GM18498 (cell line): ENCODE measurements around the gene PLPP1.
A peak's percentile ranks its signal among the peaks of the same experiment; 100 is the strongest.
"Not testable (repeated sequence)": the region's sequence is repeated elsewhere in the genome, so short reads cannot be mapped to it uniquely, and the experiment has no call there.

Experiments used
- ATAC-seq: cut with Tn5 transposase; IDR thresholded peaks from one replicate; pipeline ENCODE4 v1.9.1; 2021; ENCODE audit warnings: mild to moderate bottlenecking, moderate library complexity; ENCODE audit not compliant: unreplicated experiment

Gene PLPP1

DNA sequence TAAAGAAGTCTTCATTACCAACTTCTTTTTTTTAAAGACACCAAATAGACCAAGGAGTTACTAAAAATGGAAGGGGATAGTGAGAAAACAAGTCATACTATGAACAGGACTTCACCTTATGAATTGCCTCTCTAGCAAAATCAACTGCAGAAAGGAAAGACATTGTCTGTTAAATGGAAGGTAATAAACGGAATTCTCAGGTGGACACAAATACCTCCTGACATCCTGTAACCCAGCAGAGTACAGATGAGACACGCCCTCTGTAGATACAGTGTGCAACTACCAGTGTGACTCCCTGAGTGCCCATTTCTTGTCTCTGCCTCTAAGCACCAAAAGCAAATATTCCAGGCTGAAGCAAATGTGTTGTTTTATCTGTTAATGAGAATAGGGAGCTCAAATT lies 12.2 kb upstream of the PLPP1 start:
- no peak for ATAC-seq

DNA sequence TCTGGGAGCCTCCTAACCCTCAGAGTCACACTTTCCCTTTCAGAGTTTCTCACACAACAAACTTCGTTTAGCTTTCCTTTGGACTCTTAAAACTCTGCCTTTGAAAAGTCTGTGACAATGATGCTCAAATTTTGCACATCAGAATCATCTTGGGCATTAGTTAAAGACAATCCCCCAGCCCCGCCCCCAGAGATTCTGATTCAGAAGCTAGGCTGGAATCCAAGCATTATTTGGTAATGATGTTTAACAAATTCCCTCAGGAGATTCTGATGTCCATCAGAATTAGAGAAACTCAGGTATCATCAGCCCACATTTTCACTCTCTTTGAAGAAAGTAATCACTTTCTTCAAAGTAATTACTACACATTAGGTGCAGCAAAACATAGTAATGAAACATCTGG lies 9.6 kb upstream of the PLPP1 start:
- no peak for ATAC-seq

DNA sequence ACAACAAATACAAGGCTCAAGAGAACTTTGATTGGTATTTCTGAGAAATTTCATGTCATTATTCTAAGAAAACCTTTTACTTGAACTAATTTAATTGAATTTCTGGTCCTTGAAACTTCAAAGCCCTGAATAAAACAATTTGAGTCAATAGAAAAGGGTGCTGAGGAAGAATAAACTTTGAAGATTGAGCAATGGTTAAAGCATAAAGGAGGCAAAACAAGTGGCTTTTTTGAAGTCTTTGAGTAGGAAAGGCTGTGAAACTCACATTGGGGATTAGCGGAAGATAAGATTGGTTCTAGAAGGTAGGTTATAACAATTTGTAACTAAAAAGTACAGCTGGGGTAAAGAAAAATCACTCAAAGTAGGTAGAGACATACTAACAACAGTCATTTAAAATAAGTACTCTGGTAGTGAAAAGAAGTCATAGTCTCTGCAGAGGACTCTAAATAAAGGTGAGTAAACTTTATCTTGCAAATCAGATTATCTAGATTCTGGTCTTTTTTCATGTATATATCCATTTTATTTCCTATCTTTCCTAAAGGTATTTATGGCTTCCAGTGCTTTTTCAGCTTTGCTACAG lies 6.4 kb upstream of the PLPP1 start:
- ATAC-seq: no peak

DNA sequence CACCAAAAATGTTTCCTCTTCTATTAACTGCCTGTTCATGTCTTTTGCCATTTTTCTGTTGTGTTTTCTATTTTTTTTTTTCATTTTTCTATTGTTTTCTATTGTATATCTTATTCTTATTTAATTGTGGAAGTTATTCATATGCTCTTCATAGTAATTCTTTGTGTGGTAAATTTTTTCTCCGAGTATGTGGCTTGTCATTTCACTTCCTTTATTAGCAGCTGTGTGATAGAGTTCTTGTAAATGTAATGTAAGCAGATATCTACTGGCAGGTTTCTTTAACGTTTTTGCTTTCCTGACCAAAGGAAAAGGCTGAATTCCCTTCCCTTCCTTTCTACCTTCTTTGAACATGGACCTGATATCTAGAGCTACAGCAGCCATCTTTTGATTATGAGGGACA lies 5.8 kb upstream of the PLPP1 start:
- ATAC-seq: peak; percentile 45

DNA sequence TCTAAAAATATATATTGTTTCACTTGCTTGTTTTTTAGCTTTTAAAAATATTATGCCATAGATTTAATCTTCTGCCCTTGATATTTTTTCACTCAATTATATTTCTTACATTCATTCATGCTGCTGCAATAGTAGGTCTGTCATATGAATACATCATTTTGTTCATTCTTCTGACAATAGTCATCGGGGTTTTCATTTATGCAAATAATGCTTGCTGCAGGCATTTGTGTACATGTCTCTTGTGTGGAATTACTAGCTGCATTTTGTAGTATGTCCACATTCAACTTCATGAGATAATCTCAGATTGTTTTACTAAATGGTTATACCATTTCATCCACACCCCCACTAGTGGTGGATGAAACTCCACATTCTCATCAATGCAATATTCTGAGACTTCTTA lies 5.3 kb upstream of the PLPP1 start:
- no peak for ATAC-seq

DNA sequence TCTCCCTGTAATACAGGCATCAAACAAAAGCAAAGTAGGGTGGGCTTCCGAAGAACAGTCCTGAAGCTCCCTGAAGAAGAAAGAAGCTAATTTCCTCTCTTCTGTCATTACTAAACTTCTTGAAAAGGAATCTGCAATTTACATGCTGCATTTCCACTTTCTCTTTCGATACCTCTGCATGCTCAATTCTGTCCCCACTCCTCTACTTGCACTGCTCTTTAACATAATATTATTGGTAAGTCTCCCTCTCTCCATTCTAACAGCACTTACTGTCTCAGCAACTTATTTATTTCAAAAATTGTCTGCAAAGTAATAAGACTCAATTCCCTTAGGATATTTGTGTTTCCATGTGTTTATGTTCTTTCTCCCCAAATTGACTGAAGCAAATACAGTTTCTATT lies 3.9 kb upstream of the PLPP1 start:
- ATAC-seq: no peak

DNA sequence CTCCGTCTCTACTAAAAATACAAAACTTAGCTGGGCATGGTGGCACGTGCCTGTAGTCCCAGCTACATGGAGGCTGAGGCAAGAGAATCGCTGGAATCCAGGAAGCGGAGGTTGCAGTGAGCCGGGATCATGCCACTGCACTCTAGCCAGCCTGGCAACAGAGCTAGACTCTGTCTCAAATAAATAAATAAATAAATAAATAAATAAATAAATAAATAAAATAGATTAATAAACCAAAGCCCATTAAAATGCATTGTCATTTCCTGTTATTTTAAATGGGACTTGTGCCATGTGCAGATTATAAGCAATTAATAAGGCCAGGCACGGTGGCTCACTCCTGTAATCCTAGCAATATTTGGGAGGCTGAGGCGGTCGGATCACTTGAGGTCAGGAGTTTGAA lies 2.6 kb upstream of the PLPP1 start:
- ATAC-seq: not testable (repeated sequence)

DNA sequence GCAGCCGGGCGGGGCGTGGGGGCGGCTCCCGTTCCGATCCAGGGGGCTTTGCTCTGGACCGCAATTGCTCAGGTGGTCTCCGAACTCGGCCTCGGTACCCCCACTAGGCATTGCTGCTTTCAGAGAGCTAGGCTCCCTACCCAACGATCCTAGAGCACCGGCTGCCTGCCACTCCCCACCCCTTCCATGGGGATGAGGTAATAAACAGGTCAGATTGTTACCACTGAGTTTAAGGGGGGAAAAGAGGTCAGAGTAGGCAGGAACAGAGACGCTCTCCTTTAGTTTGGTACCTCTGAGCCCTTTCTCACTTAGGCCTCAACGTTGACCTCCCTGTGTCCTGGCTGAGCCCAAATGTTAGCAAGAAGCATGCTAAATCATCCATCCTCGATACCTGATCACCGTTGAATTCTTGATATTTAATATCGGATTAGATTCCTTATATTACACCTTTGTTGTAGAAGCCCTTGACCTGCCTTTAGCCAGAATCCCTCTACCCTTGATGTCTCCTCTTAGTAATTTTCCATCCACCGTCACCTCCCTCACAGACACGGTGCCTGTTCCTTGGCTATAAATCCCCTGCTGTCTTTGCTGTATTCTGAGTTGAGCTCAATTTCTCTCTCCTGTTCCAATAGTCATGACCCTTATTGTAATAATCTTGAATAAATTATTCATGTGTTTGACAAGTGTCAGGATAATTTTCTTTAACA lies 588 bp upstream of the PLPP1 start:
- no peak for ATAC-seq

DNA sequence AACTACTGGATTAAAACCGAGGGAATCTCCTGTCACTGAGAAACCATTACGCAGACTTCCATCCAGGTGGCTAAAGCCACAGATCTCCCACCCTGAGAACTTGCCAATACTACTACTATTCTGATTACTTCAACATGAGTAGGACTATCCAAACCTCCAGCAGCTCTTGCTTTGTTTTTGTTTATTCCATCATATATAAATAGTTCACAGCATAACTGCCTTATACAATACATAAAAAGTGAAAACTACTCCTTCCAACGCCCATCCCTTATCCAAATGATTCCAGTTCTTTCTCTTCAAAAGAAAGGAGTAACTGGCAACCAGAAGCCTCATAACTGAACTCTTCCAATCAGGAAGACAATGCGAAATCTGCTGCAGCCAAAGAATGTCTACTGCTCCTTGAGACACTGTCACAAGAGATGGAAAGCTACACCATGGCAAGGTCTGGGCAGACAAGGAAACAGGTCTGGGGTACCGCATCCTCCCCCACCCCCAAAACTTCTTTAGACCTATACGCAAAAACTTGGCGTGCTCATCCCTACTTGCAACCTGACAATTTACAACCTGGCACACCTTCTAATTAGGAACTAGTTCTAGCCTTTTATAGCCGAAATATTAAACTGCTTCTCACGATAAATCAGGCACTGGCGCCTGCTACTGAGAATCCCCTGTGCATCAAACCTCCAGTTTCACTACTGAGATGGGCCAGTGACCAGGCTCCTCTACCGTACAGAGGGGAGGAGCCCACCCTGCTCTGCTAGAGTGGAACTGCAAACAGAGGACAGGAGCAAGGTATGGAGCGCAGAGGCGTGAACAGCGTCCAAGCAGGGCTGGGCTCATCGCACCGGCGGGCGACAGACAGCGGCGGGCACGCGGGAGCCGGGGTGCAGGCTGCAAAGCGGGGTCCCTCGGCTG lies 986 bp downstream of the PLPP1 start:
- ATAC-seq: peak; percentile 44

DNA sequence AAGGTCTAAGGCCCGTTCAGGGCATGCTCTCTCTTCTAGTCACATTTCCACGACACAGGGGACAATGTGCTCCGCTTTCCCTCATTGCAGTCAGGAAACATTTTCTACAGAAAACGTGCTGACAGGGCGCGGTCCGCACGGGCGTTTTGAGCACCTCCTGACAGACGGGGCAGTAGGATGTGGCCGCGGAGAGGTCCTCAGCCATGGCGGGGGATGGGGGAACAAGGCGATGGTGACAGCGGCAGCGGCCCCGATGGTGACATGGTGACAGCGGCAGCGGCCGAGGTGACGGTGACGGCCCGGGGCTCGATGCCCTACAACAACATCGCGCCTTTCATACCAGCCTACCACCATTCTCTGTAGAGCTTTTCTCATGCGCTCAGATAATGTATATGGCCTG lies 4.1 kb downstream of the PLPP1 start:
- no peak for ATAC-seq

DNA sequence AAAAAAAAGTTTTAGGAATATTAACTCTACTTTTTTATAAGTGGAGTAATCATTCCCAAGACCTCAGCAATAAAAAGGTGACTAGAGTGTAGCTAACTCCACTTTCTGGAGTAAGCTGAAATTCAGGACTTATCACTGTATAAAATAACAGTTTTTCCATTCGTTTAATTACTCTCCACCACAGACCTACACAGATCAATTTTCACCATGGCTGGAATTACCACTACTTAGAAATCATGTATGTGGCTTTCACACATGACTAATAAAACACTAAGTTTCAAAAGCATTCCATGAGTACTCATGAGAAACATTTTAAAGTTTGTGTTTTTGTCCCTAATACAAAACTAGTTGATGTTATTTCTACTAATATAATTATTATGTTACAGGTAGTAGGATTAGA lies 9.9 kb downstream of the PLPP1 start:
- no peak for ATAC-seq

DNA sequence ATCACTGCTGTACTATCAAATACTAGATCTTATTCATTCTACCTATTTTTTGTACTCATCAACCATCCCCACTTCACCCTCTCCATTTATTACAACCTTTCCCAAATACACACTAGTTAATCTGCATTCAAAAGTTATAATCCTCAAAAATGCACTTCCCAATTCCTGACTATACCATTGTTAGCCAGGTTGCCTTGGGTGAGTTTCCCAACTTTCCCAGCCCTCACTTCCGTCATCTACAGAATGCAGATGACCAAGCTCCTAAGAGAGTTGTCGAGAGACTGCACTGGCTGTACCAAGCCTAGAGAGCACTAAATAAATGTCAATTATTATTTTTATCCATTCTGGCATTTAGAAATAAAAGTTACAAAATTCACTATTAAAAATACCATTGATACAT lies 11.5 kb downstream of the PLPP1 start:
- ATAC-seq: no peak

DNA sequence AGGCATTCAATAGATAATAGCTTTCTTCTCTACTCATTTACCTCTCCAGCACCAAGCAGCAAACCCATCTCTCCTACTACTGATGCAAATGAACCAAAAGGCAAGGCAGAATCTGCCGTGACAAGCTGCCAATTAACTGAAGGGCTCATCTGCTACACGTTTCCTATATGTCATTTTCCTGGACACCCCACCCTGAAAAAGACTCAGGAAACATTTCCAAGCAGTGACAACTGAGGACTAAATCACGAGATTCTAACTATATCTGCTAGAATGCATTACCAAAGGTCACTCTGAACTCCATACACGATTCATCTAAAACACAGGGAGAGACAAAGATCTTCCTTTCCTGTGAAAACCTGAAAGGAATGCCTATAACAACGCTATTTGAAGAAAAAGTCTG lies 12.9 kb downstream of the PLPP1 start:
- ATAC-seq: no peak

DNA sequence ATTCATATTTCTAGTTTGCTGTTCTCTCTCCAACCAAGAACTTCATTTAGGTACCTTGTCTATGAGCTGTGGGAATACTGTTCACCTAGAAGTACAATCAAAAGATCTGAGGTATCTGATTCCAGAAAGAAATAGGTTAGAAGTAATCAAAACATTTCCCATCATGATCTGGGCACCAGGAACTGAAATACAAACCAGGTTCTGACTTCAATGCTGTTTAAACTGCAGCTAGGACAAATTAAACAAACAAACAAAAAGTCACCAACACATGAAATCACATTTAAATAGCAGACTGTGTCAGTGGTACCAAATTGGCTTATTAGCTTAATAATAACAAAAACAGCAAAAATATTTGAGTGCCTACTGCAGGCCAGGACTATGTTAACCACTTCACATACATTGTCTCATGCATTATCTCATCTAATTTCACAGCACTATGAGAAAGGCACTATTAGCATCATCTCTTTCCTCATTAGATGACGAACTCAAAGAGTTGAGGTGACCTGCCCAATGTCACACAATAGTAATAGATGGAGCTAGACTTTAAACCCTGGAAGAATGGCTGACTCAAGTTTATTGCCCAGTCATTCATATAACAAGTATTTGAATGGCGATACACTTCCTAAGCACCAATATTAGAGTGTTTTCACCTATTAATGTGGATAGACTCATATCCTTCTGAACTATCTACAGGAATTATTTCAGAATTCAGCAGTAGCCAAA lies 14.5 kb downstream of the PLPP1 start:
- no peak for ATAC-seq

DNA sequence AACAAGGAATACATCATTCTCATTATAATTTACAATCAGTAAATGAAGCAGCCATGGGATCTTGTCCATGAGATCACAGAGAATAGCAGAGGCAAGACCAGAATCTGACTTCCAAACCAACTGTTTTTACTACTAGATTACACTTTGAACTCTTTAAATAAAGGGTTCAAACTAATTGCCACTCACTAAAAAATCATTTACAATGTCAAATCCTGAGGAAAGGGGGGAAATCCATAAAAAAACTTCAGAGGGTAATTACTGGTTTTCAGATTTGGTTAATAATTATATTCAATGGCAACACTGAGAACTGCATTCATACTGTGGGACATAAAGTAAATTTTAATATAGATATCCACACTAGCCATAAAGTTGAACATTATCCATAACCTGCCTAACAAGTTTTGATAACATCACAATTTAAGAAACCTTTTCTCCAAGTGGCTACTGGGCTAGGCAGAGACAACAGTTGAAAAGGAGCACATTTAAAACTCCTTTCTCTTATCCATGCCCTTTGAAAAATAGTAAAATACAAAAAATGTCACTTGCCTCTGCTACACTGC lies 15.9 kb downstream of the PLPP1 start:
- no peak for ATAC-seq

DNA sequence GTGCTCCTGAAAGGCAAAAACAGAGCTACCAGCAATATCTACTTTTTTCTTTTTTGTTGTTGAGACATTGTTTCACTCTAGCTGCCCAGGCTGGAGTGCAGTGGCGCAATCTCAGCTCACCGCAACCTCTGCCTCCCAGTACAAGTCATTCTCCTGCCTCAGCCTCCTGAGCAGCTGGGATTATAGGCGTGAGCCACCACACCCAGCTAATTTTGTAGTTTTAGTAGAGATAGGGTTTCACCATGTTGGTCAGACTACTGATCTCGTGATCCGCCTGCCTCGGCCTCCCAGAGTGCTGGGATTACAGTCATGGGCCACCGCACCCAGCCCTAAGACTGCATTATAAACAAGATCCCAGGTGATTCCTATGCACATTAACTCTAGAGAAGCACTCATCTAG lies 17.0 kb downstream of the PLPP1 start:
- ATAC-seq: no peak

DNA sequence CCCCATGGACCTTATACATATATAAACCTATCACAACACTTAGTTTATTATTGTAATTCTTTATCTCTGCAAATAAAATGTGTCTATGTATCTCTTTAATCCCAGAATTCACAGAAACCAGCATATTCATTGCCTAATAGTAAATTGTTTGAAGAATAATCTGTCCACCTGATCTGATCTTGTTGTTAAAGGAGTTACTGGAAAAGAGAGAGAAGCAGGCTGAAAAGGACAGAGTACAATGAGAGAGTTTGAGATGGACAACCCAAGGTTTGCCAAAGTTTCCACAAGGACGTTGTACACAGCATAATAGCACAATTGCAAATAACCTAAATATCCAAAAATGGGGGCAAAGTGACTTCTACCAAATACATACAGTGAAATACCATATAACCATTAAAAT lies 23.8 kb downstream of the PLPP1 start:
- no peak for ATAC-seq

DNA sequence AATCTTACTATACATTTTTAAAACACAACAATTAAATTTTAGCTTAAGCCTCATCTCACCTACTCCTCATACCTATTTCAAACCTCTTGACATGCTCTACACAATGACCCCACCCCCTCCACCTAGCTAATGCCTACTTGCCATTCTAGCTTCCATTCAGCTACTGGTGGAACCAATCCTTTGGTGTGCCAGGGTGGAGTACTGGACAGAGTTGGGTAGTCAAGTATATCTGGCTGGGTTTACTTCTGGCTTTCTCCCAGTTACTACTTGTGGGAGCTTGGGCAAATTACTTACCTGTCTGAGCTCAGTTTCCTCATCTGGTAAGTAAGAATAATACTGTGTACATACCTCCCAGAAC lies 24.3 kb downstream of the PLPP1 start:
- ATAC-seq: no peak

DNA sequence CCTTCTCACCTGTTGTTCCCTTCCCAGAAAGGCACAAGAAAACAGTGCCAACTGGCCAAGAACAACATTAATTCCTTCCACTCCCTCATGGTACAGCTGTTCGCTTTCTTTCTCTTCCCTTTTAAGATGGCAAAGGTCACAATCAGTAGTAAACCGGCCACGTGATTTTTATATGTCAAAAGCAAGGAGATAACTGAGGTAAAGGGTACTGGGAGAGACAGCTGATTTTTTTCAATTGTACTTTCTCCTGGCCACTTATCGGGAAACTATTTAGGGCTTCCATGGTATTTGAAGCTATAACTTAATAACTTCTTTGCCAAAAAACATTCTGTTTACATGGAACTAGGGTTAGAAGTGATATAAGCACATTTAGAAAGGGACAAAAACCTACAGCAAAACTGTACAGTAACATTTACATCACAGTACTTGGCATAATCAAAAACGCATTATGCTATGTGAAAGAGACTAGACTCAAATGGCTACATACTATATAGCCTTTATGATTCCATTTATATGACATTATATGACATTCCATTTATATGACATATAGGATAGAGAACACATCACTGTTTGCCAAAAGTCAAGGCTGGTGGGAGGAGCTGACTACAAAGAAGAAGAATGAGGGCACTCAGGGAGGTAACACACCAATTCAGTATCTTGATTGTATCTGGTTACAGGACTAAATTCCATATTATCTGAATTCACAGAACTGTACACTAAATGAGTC lies 24.8 kb downstream of the PLPP1 start:
- ATAC-seq: no peak

DNA sequence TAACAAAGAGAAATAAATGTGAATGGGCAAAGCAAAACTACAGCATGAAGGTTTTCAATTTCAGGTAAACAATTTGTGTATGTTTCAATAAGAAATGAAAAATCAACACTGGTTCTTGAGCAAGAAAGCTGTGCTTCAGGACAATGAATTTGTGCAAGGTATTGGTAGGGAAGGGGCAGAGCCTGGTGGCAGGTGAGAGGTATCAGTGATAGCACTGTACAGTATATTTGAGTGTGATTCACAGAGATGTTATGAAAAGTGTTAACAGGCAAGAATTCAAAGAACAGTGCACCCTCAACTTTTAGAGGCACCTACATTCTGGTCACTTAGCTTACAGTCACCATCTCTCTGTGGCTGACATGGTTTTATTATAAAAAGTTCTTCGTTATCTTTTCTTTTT lies 25.7 kb downstream of the PLPP1 start:
- ATAC-seq: no peak

DNA sequence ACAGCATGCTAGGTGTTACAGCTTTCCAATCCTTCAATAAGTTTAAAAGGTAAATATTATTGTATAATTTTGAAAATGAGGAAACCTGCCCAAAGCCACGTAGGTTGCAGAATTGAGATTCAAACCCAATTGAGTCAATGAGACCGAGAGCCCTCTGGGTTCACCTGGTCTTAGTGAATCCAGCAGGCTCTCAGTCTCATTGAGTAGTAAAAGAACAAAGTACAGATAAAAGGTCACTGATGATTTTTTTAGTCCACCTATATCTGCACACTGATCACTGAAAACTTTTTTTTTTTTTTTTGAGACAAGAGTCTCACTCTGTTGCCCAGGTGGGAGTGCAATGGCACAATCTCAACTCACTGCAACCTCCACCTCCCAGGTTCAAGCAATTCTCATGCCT lies 27.2 kb downstream of the PLPP1 start:
- no peak for ATAC-seq
